ENCODE measurements around the gene MEG3.

Gene MEG3

GRCh38 chr14:100861937-100862247 is 36.0 kb downstream of the MEG3 start:
- in situ Hi-C loops (cut with HindIII; ENCODE audit: low sequenced_read_pairs) = no loop called here

DNA sequence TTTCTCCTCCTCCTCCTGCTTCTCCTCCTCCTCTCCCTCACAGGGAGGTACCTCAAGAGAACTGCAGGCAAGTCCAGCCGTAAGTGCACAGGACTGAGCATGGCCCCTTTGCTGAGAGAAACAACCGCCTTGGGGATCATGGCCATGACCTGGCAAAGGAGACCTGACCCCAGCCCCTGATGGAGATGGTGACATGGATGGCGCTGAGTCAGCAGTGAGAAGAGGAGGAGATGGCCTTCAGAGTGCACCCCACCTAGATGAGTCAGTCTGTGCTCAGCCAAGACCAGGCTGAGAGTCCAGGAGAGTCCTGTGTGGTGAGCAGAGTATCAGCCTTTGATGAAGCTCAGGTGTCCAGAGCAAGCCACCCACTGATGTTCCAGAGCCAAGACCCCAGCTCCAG is 36.4 kb downstream of the MEG3 start:
- in situ Hi-C loops (cut with HindIII; ENCODE audit: low sequenced_read_pairs) = no loop called here

GRCh38 chr14:100862793-100863192 is 36.9 kb downstream of the MEG3 start:
- in situ Hi-C loops (cut with HindIII; ENCODE audit: low sequenced_read_pairs) = no loop called here

GRCh38 chr14:100864206-100864605 is 38.3 kb downstream of the MEG3 start:
- in situ Hi-C loops (cut with HindIII; ENCODE audit: low sequenced_read_pairs) = no loop called here

DNA sequence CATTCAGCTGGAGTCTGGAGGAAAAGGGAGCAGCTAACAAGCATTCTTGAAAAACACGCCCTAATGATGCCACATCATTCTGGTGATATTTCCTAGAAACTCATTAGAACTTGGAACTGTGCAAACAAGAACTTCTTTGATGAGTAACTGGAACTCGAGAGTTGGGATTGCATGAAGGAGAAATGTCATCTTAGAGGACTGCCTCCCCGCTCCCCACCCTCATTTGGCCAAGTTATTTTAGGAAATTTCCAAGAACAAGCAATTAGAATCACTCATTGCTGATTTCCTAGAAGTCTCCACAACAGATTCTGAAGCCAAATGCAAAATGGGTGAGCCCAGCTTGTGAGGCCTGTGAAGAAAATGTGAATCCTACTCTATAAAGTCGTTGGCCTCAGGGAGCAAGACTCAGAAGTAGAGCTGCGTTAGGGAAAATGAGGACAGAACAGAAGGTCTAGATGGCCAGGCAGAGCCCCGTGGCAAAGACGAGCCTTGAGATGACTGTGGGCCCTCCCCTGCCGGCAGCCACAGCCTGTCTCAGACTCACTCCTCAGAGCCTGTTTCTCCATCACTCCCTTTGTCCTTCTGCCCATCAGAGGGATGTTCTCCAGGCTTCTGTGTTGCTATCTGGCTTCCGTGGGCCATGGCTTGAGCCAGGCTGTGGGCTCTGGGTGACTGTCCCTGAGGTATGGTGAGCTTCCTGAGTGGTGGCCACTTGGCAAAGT is 39.2 kb downstream of the MEG3 start:
- in situ Hi-C loops (cut with HindIII; ENCODE audit: low sequenced_read_pairs) = no loop called here

GRCh38 chr14:100865682-100866591 is 40.0 kb downstream of the MEG3 start:
- in situ Hi-C loops (cut with HindIII; ENCODE audit: low sequenced_read_pairs) = no loop called here

- in situ Hi-C loops (cut with HindIII; ENCODE audit: low sequenced_read_pairs) = no loop called here
Observed at GRCh38 chr14:100866666-100867630, 41.0 kb downstream of the MEG3 start.

- in situ Hi-C loops (cut with HindIII; ENCODE audit: low sequenced_read_pairs) = no loop called here
Observed at GRCh38 chr14:100867631-100868315, 41.9 kb downstream of the MEG3 start.

DNA sequence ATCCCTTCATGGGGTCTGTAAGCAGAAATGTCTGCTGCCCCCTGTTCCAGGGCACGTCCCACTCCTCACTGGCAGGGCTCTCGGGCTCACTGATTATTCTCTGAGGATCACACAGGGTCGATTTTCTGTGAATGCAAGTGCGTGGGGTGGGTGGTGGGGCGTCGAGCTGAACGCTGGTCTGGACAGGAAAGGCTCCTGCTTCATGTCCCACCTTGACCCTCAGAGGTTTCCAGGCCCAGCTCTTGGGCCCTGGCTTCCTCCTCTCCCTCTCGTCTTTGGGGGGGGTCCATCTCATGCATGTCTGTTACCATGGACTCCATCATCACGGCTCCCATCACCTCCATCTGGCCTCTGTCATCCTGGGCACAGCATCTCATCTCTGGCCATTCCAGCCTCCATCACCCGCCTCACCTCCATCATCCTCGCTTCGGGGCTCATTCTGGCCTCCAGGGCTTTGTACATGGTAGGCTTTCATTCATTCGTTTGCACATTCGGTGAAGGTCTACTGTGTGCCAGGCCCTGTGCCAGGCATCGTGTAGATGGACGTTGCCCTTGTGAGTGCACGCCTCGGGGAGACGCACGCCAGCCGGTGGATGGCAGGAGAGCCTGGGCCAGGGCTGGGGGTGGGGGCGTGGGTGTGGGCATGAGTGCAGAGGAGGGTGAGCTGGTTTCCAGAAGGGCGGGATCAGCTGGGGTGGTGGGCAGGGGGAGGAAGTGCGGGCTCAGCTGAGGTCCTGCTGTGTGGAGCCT is 42.9 kb downstream of the MEG3 start:
- in situ Hi-C loops (cut with HindIII; ENCODE audit: low sequenced_read_pairs) = no loop called here

- in situ Hi-C loops (cut with HindIII; ENCODE audit: low sequenced_read_pairs) = no loop called here
Observed at GRCh38 chr14:100871234-100872186, 45.6 kb downstream of the MEG3 start.

GRCh38 chr14:100872259-100873095 is 46.6 kb downstream of the MEG3 start:
- in situ Hi-C loops (cut with HindIII; ENCODE audit: low sequenced_read_pairs) = no loop called here

- in situ Hi-C loops (cut with HindIII; ENCODE audit: low sequenced_read_pairs) = no loop called here
Observed at GRCh38 chr14:100873096-100873482, 47.2 kb downstream of the MEG3 start.

- in situ Hi-C loops (cut with HindIII; ENCODE audit: low sequenced_read_pairs) = no loop called here
Observed at GRCh38 chr14:100874051-100874410, 48.1 kb downstream of the MEG3 start.

- in situ Hi-C loops (cut with HindIII; ENCODE audit: low sequenced_read_pairs) = no loop called here
Observed at GRCh38 chr14:100874411-100875091, 48.6 kb downstream of the MEG3 start.

GRCh38 chr14:100875126-100875525 is 49.2 kb downstream of the MEG3 start:
- in situ Hi-C loops (cut with HindIII; ENCODE audit: low sequenced_read_pairs) = no loop called here

- in situ Hi-C loops (cut with HindIII; ENCODE audit: low sequenced_read_pairs) = no loop called here
Observed at GRCh38 chr14:100875861-100876590, 50.1 kb downstream of the MEG3 start.

All from endothelial cell of hepatic sinusoid (primary cell).